Upper lobe of left lung (tissue), 4 donors: Measurements from ENCODE around the gene BPIFA3.

ENCODE experiments used
- EP300 ChIP-seq, 4 donors: sonication (generic); formaldehyde crosslinking; IDR thresholded peaks; one replicate each; pipeline ENCODE4 v1.5.1; 2017; ENCODE audit warnings: antibody characterized with exemption in 4 of 4, control low read depth in 2 of 4
- POLR2A ChIP-seq, 4 donors: fragments of 450-650 bp; IDR thresholded peaks; one replicate each; pipeline ENCODE4 v1.5.1; 2016 to 2017; ENCODE audit warnings: antibody characterized with exemption in 4 of 4, mild to moderate bottlenecking in 2 of 4
- POLR2AphosphoS5 ChIP-seq, 2 donors: sonication (generic); formaldehyde crosslinking; IDR thresholded peaks; one replicate each; pipeline ENCODE4 v1.5.1; 2017; ENCODE audit warnings: antibody characterized with exemption in 2 of 2
- TF ChIP-seq, protein P1 (sequence below), 6 experiments: fragments of 450-650 bp in 4 of 6; fragments of 200-600 bp in 2 of 6; sonication (generic) in 2 of 6; IDR thresholded peaks; one replicate each; pipeline ENCODE4 v1.5.1; 2016 to 2019; ENCODE audit warnings: antibody characterized with exemption in 6 of 6

DNA sequence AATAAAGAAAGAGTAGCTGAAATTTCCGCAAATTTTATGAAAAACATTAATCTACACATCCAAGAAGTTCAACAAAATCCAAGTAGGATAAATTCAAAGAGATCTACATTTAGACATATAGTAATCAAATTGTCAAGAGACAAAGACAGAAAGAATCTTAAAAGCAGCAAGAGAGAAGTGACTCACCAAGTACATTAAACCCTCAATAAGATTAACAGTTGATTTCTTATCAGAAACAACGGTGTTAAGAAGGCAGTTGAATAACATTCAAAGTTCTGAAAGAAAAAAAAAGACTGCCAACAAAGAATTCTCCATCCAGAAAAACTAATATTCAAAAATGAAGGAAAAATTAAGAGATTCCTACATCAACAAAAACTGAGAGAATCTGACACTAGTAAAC lies 37.9 kb downstream of the BPIFA3 start:
- TF ChIP-seq POLR2AphosphoS5 (IDR thresholded peaks at IDR 0.05): no peak
- TF ChIP-seq, protein P1, sequence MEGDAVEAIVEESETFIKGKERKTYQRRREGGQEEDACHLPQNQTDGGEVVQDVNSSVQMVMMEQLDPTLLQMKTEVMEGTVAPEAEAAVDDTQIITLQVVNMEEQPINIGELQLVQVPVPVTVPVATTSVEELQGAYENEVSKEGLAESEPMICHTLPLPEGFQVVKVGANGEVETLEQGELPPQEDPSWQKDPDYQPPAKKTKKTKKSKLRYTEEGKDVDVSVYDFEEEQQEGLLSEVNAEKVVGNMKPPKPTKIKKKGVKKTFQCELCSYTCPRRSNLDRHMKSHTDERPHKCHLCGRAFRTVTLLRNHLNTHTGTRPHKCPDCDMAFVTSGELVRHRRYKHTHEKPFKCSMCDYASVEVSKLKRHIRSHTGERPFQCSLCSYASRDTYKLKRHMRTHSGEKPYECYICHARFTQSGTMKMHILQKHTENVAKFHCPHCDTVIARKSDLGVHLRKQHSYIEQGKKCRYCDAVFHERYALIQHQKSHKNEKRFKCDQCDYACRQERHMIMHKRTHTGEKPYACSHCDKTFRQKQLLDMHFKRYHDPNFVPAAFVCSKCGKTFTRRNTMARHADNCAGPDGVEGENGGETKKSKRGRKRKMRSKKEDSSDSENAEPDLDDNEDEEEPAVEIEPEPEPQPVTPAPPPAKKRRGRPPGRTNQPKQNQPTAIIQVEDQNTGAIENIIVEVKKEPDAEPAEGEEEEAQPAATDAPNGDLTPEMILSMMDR (IDR thresholded peaks at IDR 0.05): no peak
- TF ChIP-seq EP300 (IDR thresholded peaks at IDR 0.05): no peak
- no peak for TF ChIP-seq POLR2A (IDR thresholded peaks at IDR 0.05)
